Activated T-helper 17 cell treated with anti-CD3 and anti-CD28 coated beads, Interleukin-2, amount 50 U/mL, for 72 hours (primary cell): ENCODE results near the gene RBSN. TPM values are rescaled to one million over a fixed set of nuclear protein-coding genes. Genes with fewer than 3 reads are reported as not detected.

Experiments used
- ATAC-seq: fragments of 150-1000 bp; cut with Tn5 transposase; replicated peaks from 2 replicates; pipeline ENCODE4 v1.10.0; 2021; ENCODE audit warnings: mild to moderate bottlenecking, moderate library complexity
- H3K27ac Mint-ChIP-seq: one replicate; pipeline ENCODE4 v1.8.0; 2022; ENCODE audit warnings: mixed read lengths
- H3K27me3 Mint-ChIP-seq: one replicate; pipeline ENCODE4 v1.8.0; 2022; ENCODE audit warnings: mixed read lengths
- H3K36me3 Mint-ChIP-seq: one replicate; pipeline ENCODE4 v1.8.0; 2022; ENCODE audit warnings: low read depth, mild to moderate bottlenecking, mixed read lengths
- H3K4me1 Mint-ChIP-seq: one replicate; pipeline ENCODE4 v1.8.0; 2022; ENCODE audit warnings: mixed read lengths
- H3K4me3 Mint-ChIP-seq: one replicate; pipeline ENCODE4 v1.8.0; 2022; ENCODE audit warnings: mild to moderate bottlenecking, mixed read lengths
- H3K9me3 Mint-ChIP-seq: one replicate; pipeline ENCODE4 v1.8.0; 2022; ENCODE audit warnings: mixed read lengths
- total RNA-seq, 2 donors: library from RNA; stranded (reverse); gene quantifications; one replicate each; pipeline ENCODE4 v1.2.3, GENCODE V29; 2022

RBSN gene
- total RNA-seq, 2 donors from 2014 or later = 15.9 to 19.0 TPM

- Mint-ChIP-seq H3K36me3 (no peaks in the 10 kb centered on the region), H3K9me3 (no peaks in the 10 kb centered on the region), H3K4me3 (no peak overlapping the region), H3K4me1 (no peaks in the 10 kb centered on the region), H3K27ac (no peak overlapping the region), H3K27me3 (peaks cover 7% of the 10 kb centered on the region)
- no peak for ATAC-seq
Observed at GRCh38 chr3:15112011-15112410, 13.1 kb upstream of the RBSN start.

- H3K4me3 Mint-ChIP-seq = no peak overlapping the region
- peaks cover 7% of the 10 kb centered on the region for H3K27me3 Mint-ChIP-seq
- H3K36me3 Mint-ChIP-seq = no peaks in the 10 kb centered on the region
- H3K4me1 Mint-ChIP-seq = no peaks in the 10 kb centered on the region
- no peak for ATAC-seq
- H3K9me3 Mint-ChIP-seq = no peaks in the 10 kb centered on the region
- H3K27ac Mint-ChIP-seq = no peak overlapping the region
Observed at GRCh38 chr3:15110206-15110605, 11.3 kb upstream of the RBSN start.

- no peaks in the 10 kb centered on the region for H3K9me3 Mint-ChIP-seq
- no peaks in the 10 kb centered on the region for H3K36me3 Mint-ChIP-seq
- ATAC-seq = no peak
- H3K4me1 Mint-ChIP-seq = no peaks in the 10 kb centered on the region
- H3K27me3 Mint-ChIP-seq = peaks cover 7% of the 10 kb centered on the region
- no peak overlapping the region for H3K4me3 Mint-ChIP-seq
- no peak overlapping the region for H3K27ac Mint-ChIP-seq
Observed at GRCh38 chr3:15108869-15109268, 9.9 kb upstream of the RBSN start.

- Mint-ChIP-seq H3K9me3 (no peaks in the 10 kb centered on the region), H3K27me3 (peaks cover 7% of the 10 kb centered on the region), H3K27ac (no peak overlapping the region), H3K4me1 (no peaks in the 10 kb centered on the region), H3K4me3 (no peak overlapping the region), H3K36me3 (no peaks in the 10 kb centered on the region)
- ATAC-seq = peak; percentile 87
Observed at GRCh38 chr3:15108082-15108545, 9.2 kb upstream of the RBSN start.

GRCh38 chr3:15107075-15107947 is 8.4 kb upstream of the RBSN start:
- Mint-ChIP-seq H3K36me3 (no peaks in the 10 kb centered on the region), H3K9me3 (no peaks in the 10 kb centered on the region), H3K27ac (no peak overlapping the region), H3K4me3 (no peak overlapping the region), H3K27me3 (peaks cover 7% of the 10 kb centered on the region), H3K4me1 (no peaks in the 10 kb centered on the region)
- ATAC-seq = no peak

- no peak overlapping the region for H3K27ac Mint-ChIP-seq
- no peaks in the 10 kb centered on the region for H3K9me3 Mint-ChIP-seq
- H3K4me3 Mint-ChIP-seq = no peak overlapping the region
- H3K4me1 Mint-ChIP-seq = peaks cover 9% of the 10 kb centered on the region
- no peak for ATAC-seq
- peaks cover 16% of the 10 kb centered on the region for H3K36me3 Mint-ChIP-seq
- H3K27me3 Mint-ChIP-seq = peaks cover 4% of the 10 kb centered on the region
Observed at GRCh38 chr3:15102836-15103235, 3.9 kb upstream of the RBSN start.

GRCh38 chr3:15102256-15102655 is 3.3 kb upstream of the RBSN start:
- Mint-ChIP-seq H3K27ac (no peak overlapping the region), H3K9me3 (no peaks in the 10 kb centered on the region), H3K27me3 (peaks cover 1% of the 10 kb centered on the region), H3K4me1 (peaks cover 12% of the 10 kb centered on the region), H3K4me3 (no peak overlapping the region), H3K36me3 (peaks cover 19% of the 10 kb centered on the region)
- no peak for ATAC-seq

- ATAC-seq = peak; percentile 20
- Mint-ChIP-seq H3K36me3 (peaks cover 43% of the 10 kb centered on the region), H3K4me3 (peak overlapping the region; percentile 92), H3K27ac (peak overlapping the region; percentile 96), H3K4me1 (peaks cover 12% of the 10 kb centered on the region), H3K9me3 (no peaks in the 10 kb centered on the region), H3K27me3 (no peaks in the 10 kb centered on the region)
Observed at GRCh38 chr3:15099364-15100098, 583 bp upstream of the RBSN start.

GRCh38 chr3:15097891-15098290 is 1.1 kb downstream of the RBSN start:
- peak; percentile 4 for ATAC-seq
- H3K4me3 Mint-ChIP-seq = peak overlapping the region; percentile 92
- H3K27me3 Mint-ChIP-seq = no peaks in the 10 kb centered on the region
- H3K4me1 Mint-ChIP-seq = peaks cover 12% of the 10 kb centered on the region
- peak overlapping the region; percentile 96 for H3K27ac Mint-ChIP-seq
- peaks cover 59% of the 10 kb centered on the region for H3K36me3 Mint-ChIP-seq
- H3K9me3 Mint-ChIP-seq = no peaks in the 10 kb centered on the region

GRCh38 chr3:15096046-15096445 is 2.9 kb downstream of the RBSN start:
- Mint-ChIP-seq H3K27me3 (no peaks in the 10 kb centered on the region), H3K4me1 (peaks cover 12% of the 10 kb centered on the region), H3K4me3 (no peak overlapping the region), H3K27ac (no peak overlapping the region), H3K9me3 (no peaks in the 10 kb centered on the region), H3K36me3 (peaks cover 73% of the 10 kb centered on the region)
- no peak for ATAC-seq

GRCh38 chr3:15094187-15094875 is 4.6 kb downstream of the RBSN start:
- Mint-ChIP-seq H3K36me3 (peaks cover 89% of the 10 kb centered on the region), H3K9me3 (no peaks in the 10 kb centered on the region), H3K4me3 (no peak overlapping the region), H3K4me1 (peaks cover 12% of the 10 kb centered on the region), H3K27me3 (no peaks in the 10 kb centered on the region), H3K27ac (no peak overlapping the region)
- no peak for ATAC-seq

GRCh38 chr3:15092686-15093085 is 6.3 kb downstream of the RBSN start:
- H3K27me3 Mint-ChIP-seq = no peaks in the 10 kb centered on the region
- H3K36me3 Mint-ChIP-seq = peaks cover 83% of the 10 kb centered on the region
- H3K4me1 Mint-ChIP-seq = peaks cover 1% of the 10 kb centered on the region
- no peak overlapping the region for H3K4me3 Mint-ChIP-seq
- ATAC-seq = no peak
- no peaks in the 10 kb centered on the region for H3K9me3 Mint-ChIP-seq
- no peak overlapping the region for H3K27ac Mint-ChIP-seq

GRCh38 chr3:15091575-15091974 is 7.4 kb downstream of the RBSN start:
- Mint-ChIP-seq H3K36me3 (peaks cover 89% of the 10 kb centered on the region), H3K4me1 (no peaks in the 10 kb centered on the region), H3K27ac (no peak overlapping the region), H3K27me3 (no peaks in the 10 kb centered on the region), H3K9me3 (no peaks in the 10 kb centered on the region), H3K4me3 (no peak overlapping the region)
- no peak for ATAC-seq

GRCh38 chr3:15089201-15089600 is 9.7 kb downstream of the RBSN start:
- no peaks in the 10 kb centered on the region for H3K27me3 Mint-ChIP-seq
- no peak overlapping the region for H3K4me3 Mint-ChIP-seq
- no peak overlapping the region for H3K27ac Mint-ChIP-seq
- H3K36me3 Mint-ChIP-seq = peaks cover 89% of the 10 kb centered on the region
- no peaks in the 10 kb centered on the region for H3K4me1 Mint-ChIP-seq
- ATAC-seq = no peak
- no peaks in the 10 kb centered on the region for H3K9me3 Mint-ChIP-seq
